RCC 7860 (cell line): ENCODE data around the gene RPL10.

Experiments
- DNase-seq: peaks from one replicate; pipeline ENCODE4 v3.0.0-alpha.2; 2015; ENCODE audit warnings: low spot score
- FAIRE-seq: peaks from 2 replicates; lab custom pipeline; 2012; peaks lifted over from hg19 to GRCh38; lab: Jason Lieb, UNC

Gene RPL10

DNA sequence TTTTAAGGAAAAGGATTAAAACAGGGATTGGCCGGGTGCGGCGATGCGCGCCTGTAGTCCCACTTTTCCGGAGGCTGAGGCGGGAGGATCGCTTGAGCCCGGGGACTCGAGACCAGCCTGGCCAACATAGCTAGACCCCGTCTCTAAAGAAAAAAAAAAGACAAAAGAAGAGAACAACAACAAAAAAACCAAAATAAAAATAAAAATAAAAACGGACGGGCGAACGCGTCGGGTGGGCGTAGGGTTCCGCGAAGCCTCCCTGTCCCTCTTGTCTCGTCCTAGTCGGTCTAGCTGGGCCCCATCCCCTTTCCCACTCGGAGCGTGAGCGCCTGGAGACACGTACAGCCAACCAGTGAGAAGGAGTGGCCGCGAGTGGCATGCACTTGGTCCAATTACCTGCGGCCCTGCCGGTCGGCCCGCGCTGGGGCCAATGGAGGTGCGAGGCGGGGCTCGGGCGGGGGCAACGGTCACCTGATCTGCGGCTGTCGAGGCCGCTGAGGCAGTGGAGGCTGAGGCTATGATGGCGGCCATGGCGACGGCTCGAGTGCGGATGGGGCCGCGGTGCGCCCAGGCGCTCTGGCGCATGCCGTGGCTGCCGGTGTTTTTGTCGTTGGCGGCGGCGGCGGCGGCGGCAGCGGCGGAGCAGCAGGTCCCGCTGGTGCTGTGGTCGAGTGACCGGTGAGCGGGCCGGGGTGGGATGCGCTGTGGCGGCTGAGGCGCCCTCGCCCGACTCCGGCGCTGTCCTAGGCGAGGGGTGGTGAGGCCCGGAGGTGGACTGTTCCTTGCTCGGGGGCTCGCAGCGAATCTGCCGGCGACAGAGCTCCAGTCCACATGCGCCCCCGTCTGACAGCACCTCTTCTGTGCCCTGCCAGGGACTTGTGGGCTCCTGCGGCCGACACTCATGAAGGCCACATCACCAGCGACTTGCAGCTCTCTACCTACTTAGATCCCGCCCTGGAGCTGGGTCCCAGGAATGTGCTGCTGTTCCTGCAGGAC lies 30.3 kb downstream of the RPL10 start, which contains the start of gene ATP6AP1:
ATP6AP1 (plus strand) TSS at position 502 of the 996 bp plus-strand sequence; CDS start at position 518, 16 bp downstream.
- DNase-seq, result peak; percentile 86
- peak; percentile 84 for FAIRE-seq

- FAIRE-seq (no peak), DNase-seq (no peak)
These were observed 31.5 kb downstream of the RPL10 start for GRCh38 chrX:154429711-154430110.

GRCh38 chrX:154430479-154430878 lies 32.3 kb downstream of the RPL10 start:
- DNase-seq, result no peak
- FAIRE-seq, result no peak

- FAIRE-seq, result no peak
These were observed 32.7 kb downstream of the RPL10 start for GRCh38 chrX:154430916-154431315.

GRCh38 chrX:154431341-154431740 lies 33.2 kb downstream of the RPL10 start:
- DNase-seq (no peak), FAIRE-seq (no peak)

More at GRCh38 chrX:154430916-154431315, 32.7 kb downstream of the RPL10 start:
- DNase-seq, result no peak

DNA sequence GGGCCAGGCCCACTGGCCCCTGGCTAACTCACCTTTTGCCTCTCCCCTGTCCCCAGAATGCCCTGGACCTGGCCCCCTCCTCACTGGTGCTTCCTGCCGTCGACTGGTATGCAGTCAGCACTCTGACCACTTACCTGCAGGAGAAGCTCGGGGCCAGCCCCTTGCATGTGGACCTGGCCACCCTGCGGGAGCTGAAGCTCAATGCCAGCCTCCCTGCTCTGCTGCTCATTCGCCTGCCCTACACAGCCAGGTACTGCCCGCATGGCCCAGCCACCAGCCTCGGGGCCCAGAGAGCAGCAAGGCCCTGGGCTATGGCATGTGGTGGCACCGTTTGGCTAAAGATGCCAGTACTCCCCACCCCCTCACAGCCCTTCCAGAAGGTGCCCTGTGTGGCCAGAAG lies 34.0 kb downstream of the RPL10 start:
- DNase-seq (no peak), FAIRE-seq (no peak)

DNA sequence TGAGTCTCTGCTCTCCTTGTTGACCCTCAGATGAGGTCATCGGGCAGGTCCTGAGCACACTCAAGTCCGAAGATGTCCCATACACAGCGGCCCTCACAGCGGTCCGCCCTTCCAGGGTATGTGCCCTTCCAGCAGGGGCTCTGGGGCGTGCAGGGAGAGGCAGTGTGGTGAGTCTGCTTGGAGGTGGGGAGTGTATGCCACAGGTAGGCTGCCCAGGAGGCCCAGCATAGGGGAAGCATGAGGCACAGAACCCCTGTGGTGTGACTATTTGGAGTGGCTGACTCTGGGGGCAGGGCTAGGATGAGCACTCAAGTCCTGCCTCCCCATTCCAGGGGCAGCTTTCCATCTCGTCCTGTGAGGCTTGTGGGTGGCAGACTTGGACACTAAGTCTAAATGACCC lies 35.4 kb downstream of the RPL10 start:
- no peak for FAIRE-seq
- no peak for DNase-seq

GRCh38 chrX:154434394-154435168 lies 36.4 kb downstream of the RPL10 start:
- FAIRE-seq (no peak), DNase-seq (no peak)

DNA sequence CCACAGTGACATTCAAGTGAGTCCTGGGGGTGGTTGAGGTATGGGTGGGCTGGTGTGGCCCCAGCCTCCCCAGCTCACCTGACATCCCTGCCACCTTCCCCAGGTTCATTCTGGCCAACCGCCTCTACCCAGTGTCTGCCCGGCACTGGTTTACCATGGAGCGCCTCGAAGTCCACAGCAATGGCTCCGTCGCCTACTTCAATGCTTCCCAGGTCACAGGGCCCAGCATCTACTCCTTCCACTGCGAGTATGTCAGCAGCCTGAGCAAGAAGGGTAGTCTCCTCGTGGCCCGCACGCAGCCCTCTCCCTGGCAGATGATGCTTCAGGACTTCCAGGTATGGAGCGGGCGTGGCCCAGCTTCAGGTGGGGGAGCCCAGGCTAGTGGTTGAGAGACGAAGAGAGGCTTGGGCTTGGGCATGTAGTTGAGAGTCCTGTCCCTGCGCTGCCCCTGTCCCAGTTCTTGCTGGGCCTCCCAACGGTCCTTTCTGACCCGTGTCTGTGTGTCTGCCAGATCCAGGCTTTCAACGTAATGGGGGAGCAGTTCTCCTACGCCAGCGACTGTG lies 37.1 kb downstream of the RPL10 start:
- FAIRE-seq (no peak), DNase-seq (no peak)

GRCh38 chrX:154436374-154436982 lies 38.3 kb downstream of the RPL10 start:
- no peak for FAIRE-seq
- DNase-seq, result no peak

GRCh38 chrX:154436983-154437752 lies 39.0 kb downstream of the RPL10 start, which contains the start of gene GDI1:
Gene GDI1, plus strand, starts transcription at chrX:154437154. Its CDS starts 101 bp downstream, at chrX:154437255.
- DNase-seq, result no peak
- no peak for FAIRE-seq

DNA sequence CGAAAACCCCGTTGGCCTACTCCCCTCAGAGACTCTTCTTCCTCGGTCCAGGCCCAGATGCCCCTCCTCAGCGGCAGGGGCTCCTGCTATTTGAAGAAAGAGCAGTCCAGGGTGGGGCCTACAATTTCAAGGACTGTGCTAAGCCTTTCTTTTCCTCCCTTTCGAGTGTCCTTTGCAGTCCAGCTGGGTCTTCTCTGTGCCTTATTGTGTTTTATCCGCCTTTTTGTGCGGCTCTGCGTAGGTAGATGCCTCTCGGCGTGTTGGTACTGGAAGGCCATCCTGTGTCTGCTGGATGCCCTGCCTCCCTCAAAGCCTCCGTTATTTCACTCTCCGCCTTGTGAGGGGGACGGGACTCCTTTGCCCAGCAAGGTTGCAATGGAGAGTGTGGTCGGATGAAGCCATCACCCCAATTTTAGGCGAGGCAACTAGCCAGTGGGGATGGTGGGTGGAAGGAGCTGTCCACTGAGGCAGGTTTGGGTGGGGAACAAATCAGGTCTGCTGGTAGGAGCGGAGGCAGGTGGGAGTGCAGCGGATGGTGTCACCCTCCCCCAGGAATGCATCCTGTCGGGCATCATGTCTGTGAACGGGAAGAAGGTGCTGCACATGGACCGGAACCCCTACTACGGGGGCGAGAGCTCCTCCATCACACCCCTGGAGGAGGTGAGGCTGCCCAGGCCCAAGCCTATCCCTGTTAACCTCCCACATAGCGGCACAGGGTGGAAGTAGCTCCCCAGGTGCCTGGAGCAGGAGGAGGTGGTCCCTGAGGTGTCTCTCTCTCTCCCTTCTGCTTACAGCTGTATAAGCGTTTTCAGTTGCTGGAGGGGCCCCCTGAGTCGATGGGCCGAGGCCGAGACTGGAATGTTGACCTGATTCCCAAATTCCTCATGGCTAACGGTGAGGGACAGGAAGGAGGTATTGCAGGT lies 40.1 kb downstream of the RPL10 start:
- no peak for DNase-seq
- FAIRE-seq, result no peak

GRCh38 chrX:154439841-154440240 lies 41.7 kb downstream of the RPL10 start:
- DNase-seq, result no peak
- FAIRE-seq, result no peak

- no peak for DNase-seq
- FAIRE-seq, result no peak
These were observed 42.6 kb downstream of the RPL10 start for GRCh38 chrX:154440623-154441357.

DNA sequence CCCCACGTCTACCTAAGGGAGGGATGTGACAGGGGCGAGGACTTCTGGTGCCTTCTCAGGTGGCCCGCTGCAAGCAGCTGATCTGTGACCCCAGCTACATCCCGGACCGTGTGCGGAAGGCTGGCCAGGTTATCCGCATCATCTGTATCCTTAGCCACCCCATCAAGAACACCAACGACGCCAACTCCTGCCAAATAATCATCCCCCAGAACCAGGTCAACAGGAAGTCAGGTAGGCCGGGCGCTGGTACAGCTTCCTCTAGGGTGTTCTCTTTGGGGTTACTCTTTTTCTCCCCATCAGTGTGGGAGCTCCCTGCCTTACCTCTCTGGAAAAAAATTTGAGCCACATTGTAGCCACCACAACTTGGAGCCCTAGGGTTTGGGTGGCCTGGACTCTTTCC lies 43.4 kb downstream of the RPL10 start:
- FAIRE-seq, result no peak
- no peak for DNase-seq

- FAIRE-seq (no peak), DNase-seq (no peak)
These were observed 44.0 kb downstream of the RPL10 start for GRCh38 chrX:154441984-154442707.

DNA sequence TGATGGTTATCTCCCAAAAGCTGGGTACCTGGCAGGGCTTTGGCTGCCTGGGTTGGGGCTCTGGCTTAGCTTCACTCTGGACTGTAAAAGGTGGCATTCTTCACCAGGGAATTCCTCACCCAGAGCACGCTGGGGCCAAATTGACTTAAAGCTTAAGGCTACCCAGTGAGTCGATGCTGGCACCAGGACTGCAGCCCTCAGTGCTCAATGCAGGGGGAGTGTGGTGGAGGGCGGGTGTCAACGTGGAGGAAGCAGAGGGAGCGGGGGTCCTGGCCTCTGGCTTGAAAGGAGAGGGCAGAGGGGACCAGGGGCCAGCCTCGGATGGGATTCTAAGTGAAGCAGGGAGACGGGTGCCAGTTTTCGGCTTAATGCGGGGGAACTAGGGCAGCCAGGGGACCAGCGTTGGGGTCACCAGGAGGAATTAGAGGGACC lies 45.3 kb downstream of the RPL10 start:
- DNase-seq (no peak), FAIRE-seq (no peak)
